Stimulated activated CD8-positive, alpha-beta memory T cell treated with anti-CD3 and anti-CD28 coated beads, Interleukin-15, amount 100 ng/mL, for 48 hours (primary cell): ENCODE measurements around the gene NBL1.
"Not testable (repeated sequence)": the region's sequence is repeated elsewhere in the genome, so short reads cannot be mapped to it uniquely, and the experiment has no call there.

Experiments
- DNase-seq, 2 donors: peaks; one replicate each; pipeline ENCODE4 v3.0.0-alpha.2; 2020; ENCODE audit warnings: low read depth in 2 of 2

NBL1 gene

DNA sequence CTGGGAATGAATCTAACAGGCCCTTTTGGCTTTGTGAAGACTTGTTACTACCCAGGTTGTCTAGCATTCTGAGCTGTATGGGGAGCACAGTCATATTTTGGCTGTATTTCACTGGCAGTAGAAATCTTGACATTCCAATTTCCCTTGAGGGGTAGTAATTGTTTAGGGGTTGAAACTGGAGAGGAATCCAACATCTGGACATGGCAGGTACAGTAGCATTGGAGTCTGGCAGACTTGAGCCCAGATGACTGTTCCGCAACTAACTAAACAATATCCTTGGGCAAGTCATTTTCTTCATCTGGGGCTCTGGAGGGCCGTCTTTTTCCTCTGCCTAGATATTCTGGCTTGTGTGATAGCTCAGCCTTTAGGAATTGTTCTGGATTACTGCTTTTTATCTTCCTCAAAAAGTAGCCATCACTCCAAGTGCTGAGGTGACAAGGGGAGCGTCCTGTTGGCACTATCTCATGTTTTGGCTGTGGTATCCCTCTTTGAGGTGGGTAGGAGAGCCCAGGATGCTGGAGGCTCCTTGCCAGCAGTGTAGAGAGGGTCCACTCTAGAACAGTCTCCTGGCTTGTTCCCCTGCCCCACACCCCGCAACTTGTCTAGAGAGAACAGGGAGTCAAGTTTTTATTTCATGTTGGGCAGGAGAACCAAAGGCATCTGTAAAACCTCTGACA is 22.7 kb upstream of the NBL1 start:
- DNase-seq = no peak

DNA sequence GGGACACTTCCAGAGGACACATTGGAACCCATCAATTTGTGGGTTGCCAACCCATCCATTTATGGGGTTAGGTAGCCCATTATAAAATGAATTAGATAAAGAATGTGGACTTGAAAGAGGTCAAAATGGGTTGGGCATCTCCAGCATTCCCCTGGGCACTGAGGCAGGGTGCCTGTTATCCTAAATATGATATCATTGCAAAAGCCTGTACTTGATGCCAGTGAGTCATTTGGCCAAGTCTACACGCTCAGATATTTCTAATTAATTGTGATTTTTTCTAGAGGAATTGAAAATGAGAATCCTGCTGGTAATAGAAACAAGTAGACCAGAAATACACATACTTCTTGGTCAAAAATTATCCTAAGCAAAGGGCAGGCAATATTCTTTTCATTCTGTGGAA is 21.9 kb upstream of the NBL1 start:
- no peak for DNase-seq

DNA sequence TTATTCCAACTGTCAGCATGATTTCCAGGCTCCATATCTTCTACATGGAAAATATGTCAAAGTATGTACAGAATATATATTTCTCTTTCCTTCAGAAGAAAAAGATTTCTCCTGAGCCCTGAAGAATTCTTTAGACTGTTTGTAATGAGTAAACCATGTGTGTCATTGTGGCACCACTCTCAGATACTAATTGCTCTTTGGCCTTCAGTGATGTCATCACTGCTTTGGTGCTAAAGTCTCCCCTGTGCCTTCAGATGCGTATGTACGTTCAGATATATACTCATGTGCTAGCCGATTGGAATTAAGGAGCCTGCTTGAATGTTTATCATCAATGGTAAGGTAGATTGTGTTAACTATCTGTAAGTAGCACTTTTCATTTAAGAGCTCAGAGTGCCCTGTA is 20.6 kb upstream of the NBL1 start:
- DNase-seq = no peak

DNA sequence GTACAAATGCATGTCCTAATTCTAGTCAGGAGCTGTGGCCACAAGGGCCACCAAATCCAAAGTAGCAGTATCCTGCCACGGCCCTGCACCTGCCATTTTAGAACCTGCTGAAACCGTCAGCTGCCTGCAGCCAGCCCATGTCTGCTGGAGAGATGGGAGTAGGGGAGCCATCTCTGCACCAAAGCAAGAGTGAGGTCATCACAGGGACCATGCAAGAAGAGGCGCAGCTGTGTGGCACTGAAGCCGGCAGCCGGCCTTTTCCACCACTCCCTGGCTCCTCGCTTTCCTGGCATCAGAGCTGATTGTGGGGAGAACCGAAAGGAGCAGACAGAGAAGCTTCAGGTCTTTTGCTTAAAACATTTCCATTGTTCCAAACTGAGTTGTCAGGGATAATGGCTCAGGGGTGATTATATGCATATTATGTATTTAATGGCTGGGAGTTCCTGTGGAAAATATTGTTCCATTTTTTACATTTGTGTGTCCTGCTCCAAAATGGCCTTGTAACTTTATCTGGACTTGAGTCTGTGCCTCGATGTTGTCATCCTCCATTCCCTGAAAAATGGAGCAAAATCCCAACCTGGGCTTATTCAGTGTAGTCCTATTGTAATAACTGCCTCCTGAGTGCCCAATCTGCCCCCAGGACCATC is 18.7 kb upstream of the NBL1 start:
- no peak for DNase-seq

DNA sequence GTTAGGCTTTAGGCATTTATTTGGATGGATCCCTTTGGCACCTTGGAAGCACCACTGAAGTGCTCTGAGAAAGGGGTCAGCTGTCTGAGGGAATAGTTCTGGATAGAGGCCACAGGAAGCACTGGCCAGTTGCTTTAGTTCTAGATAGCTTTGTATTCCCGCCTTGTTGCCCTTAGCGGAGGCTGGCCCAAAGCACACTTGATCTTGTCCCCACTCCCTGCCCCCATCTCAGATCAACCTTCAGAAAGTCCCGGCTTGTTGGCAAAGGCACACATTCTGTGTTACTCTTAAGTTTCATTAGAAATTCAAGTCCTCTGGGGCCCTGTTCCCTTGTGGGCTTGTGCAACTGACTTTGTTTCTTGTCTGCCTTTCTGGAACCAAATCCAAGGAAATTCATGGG is 15.2 kb upstream of the NBL1 start:
- DNase-seq = no peak

DNA sequence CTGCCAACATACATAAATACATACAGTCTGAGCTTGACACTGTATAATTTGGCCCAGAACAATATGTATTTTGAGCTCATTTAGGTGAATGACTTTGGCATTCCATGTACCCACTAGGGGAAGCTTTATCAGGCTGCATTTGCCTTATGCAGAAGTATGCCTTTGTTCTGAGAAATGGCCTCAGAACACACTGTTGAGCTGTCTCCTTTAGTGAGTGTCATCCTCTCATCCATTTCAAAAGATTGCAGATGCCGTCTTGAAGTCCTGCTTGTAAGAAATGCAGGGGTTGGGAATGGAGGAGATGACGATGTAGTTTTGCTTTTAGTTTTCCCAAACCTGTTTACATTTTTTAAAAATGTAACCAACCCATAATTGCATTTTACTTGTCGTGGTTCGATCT is 14.8 kb upstream of the NBL1 start:
- no peak for DNase-seq

DNA sequence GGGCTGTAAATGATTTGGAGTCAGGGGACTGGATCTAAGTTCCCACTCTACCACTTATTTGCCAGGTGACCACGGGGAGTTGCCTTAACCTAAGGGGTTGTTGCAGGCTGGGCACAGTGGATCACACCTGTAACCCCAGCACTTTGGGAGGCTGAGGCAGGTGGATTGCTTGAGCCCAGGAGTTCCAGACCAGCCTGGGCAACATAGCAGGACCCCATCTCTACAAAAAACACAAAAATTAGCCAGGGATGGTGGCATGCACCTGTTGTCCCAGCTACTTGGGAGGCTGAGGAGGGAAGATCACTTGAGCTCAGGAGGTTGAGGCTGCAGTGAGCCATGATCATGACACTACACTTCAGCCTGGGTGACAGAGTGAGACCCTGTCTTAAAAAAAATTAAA is 13.9 kb upstream of the NBL1 start:
- DNase-seq = not testable (repeated sequence)

DNA sequence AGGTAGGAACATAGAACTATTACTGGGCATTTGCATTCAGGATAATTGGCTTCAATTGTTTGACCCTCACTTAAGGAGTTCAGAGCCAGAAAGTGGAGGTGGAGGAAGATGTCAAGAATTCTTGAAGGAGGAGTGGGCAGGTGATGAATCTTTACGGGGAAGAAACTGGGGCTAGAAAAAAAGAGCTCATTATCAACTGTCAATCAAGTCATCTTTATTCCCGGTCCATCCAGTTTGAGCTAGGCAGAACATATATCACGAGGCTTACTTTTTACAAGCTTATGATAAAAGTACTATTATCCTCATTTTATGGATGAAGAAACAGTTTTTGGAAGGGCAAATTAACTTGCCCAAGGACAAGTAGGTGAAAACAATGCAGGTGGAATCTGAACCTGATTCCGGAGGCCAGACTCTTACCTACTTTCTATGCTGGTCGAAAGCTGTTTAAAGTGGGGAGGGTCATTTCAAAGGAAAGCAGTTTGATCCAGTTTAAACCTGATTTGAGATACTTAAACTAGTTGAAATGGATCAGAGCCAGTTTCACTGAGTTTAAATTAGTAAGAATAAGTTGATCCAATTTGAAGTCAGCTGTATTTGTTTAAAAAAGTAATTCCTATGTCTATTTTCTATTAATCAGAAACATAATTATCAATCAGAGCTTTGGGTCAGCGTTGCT is 13.3 kb upstream of the NBL1 start:
- DNase-seq = no peak

DNA sequence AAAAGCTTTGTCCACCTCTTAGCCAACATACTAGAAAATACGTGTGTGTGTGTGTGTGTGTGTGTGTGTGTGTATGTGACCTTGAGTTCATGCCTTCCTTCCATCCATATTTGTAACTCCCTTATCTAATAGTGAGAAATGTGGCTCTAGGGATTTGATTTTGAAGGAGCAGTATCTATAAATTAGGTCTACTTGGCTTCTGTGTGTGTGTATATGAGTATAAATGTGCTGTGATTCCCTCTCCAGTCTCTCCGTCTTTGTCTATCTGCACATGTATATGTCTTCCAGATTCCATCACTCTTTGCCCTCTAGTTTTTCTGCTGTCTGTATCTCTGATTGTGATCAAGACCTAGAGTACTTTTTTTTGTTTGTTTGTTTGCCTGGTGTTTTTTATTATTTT is 11.9 kb upstream of the NBL1 start:
- no peak for DNase-seq

DNA sequence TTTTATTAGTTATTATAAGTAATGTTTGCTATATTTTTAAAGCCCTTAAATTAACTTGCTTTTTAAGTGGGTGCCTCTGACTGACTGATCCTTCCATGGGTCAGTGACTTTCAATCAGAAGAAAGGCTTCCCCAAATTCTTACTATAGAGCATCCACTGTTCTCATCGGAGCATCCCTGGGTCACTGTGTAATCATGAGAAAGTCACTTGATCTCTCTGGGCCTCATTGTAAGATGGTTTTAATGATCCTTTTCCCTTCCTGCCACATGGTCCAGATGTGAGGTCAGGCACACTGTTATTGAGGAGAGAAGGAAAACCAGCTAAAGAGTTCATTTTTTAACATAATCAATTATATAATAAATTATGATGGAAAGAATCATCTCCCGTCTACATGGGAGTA is 11.0 kb upstream of the NBL1 start:
- DNase-seq = no peak

DNA sequence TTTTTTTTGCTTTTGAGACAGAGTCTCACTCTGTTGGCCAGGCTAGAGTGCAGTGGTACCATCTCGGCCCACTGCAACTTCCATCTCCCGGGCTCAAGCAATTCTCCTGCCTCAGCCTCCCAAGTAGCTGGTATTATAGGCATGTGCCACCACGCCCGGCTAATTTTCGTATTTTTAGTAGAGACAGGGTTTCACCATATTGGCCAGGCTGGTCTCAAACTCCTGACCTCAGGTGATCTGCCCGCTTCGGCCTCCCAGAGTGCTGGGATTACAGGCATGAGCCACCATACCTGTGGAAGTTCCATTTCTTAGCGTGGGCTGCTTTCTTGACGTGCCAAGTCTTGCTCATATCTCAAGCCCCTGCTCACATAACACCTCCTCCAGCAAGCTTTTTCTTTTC is 9.0 kb upstream of the NBL1 start:
- not testable (repeated sequence) for DNase-seq

DNA sequence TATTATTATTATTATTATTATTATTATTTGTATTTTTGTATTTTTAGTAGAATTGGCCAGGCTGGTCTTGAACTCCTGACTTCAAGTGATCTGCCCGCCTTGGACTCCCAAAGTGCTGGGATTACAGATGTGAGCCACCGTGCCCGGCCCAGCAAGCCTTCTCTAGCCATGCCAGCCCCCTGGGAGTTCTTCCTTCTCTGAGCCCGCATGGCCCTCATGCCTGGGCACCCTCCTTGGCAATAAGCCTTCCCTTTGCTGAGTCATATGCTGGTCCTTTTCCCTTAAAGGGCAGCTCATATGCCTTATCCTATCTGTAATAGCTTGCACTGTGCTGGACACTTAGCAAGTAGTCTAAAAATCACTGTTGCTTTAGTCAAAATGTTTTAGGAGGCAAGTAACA is 8.5 kb upstream of the NBL1 start:
- DNase-seq = no peak

DNA sequence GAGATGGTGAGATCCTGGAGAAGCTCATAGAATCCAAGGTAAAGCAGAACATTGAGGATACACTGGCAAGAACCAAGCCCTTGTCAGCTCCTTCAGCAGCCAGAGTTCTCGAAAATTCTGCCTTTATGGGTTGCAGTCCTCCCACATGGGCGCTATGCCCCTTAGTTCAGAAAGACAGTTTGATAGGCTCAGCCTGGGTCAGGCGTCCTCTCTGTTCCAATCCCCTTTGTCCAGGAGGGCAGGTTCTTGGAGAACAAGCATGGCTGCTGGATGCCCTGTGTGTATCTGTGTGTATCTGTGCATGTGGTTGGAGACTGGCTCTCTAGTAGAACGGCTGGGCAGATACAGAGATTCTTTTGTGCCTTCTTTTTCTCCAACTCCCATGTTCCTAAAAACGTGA is 8.0 kb upstream of the NBL1 start:
- DNase-seq = no peak

DNA sequence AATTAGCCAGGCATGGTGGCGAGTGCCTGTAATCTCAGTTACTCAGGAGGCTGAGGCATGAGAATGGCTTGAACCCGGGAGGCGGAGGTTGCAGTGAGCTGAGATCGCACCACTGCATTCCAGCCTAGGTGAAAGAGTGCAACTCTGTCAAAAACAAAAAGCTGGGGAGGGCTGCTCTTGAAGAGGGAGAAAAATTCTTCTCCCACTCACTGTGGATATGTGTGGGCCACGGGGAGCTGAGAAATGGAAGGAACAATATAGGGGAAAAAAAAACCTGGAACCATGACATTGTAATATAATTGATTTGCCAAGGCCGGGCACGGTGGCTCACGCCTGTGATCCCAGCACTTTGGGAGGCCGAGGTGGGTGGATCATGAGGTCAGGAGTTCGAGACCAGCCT is 7.4 kb upstream of the NBL1 start:
- not testable (repeated sequence) for DNase-seq

DNA sequence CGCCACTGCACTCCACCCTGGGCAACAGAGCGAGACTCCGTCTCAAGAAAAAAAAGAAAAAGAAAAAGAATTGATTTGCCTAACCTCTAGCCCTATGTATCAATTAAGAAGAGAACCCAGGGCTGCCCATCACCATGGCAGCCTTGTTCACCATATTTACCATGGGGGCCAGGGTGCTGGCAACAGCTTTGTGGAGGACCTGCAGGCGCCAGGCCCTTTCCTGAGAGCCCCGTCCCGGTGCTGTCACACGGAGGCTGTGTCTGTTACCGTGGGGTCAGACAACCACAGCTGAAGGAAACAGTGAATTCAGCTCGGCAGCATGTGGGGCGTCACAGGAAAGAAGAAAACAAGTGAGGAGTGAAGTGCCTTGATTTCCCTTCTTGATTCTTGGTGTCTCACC is 6.5 kb upstream of the NBL1 start:
- DNase-seq = no peak

DNA sequence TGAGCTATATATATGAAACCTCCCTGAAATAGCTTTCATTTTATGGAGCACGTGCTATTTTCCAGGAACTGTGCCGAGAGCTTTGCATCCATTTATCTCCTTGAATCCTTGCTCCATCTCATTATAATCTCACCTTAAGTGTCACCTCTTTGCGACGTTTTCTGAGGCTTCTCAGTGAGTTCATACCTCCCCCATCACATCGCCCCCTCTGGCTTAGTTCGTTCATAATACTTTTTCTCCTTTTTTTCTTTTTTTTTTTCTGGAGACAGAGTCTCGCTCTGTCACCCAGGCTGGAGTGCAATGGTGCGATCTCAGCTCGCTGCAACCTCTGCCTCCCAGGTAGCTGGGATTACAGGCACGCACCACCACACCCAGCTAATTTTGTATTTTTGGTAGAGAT is 4.9 kb upstream of the NBL1 start:
- DNase-seq = not testable (repeated sequence)

DNA sequence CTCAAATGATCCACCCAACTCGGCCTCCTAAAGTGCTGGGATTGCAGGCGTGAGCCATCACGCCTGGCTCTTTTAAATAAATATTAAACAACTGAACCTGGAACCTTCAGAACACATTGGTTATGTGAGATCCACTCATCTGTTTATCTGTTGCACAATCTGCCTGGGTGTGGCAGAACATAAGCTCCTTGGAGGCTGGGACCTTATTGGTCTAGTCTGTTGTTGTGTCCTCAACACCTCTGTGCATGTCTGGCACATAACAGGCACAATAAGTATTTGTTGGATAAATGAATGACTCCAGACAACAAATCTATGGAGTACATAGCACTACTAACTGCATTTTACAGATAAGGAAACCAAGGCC is 4.1 kb upstream of the NBL1 start:
- no peak for DNase-seq

DNA sequence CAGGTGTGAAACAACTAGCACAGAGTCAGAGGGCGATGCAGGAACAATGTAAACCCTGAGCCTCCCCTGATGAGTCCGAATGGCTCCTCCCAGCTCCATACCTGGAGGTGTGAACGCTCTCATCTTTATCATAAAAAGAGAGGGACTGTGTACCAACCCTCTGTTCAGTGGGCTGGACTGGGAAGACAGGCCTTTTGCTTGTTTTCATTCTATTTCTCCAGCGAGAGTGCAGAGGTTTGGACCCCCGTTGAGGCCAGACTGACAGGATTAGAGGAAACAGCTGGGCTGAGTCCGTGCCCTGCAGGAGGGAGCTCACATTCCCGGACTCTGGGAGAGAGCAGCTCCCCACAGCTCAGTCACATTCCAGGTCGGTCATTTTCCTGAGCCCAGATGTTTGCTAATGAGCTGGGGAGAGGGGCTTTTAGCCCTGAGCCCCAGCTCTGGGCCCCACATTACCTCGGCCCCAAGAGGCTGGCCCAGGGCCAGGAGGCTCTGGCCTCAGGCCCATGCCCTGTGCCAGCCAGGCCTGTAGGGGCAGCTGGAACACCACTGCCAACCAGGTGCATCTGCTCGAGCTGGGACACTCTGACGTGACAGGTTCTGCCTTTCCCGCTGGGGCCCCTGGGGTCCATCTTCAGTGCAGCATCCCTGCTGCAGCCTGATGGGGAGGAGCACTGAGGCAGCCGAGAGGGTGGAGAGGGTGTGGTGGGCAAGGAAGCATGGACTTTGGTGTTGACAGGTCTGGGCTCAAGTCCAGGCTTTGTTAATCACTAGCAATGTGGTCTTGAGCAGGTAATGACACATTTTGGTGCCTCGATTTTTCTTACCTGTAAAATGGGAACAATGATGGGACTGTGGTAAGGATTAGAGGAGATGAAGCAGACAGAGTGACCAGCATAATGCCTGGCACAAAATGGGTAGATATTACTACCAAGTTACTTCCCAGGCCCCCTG is 3.5 kb upstream of the NBL1 start:
- no peak for DNase-seq

DNA sequence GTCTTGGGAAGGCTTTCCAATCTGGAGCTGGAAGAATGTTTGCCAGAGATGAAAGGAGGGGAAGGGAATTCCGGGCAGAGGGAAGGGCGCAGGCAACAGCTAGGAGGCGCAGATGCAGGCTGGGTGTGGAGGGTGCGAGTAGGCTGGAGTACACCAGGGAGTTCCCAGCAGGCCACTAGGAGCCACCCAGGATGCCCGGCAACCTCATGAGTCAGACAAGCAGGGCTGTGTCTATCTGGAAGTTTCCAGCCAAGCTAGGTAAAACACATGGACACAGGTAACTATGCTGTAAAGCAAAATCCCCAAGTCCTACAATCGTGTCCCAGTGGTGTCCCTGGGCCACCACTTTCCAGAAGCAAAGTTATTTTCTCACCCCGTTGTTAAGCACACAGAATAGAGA is 990 bp upstream of the NBL1 start:
- DNase-seq = no peak

DNA sequence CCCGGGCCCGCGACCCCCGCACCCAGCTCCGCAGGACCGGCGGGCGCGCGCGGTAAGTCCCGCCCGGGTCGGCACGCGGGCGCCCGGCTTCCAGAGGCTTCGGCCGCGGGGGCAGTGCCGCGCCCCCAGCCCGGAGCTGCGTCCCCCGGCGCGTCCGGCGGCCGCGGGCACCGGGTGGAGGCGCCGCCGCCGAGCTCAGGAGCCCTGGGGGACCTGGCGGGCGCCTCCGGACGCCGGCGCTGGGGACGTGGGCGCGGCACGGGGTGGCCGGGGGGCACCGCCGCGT is 227 bp downstream of the NBL1 start:
- DNase-seq = no peak

DNA sequence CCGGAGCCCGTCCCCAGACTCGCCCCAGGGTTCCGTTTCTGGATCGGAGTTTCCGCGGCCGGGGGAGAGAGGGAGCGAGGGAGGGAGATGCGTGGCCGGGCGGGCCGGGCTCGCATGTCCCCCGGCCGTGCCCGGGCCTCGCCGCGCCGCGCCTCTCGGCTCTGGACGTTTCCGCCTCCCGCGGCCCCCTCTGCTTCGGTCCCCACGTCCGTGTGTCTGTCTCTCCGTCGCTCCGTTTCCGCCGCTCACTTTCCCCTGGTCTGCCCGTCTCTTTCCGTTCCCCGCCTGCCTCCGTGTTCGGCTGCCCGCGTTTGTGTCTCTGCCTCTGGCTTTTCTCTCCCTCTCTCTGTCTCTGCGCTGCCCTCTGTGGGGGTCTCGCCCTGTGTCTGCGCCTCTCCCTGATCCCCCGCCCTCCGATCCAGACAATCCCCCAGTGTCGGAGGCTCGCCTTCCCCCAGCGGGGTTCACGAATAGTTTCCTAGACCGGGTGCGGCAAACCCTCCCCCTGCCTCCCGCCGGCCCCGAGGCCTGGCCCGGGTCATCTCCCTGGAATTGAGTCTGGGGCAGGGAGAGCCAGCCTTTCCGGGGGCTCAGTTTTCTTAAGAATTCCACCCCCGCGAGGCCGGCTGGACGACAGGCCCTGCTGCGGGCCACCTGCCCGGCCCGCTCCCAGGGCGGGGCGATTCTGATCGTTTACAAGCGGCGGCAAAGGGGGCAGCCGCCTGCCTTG is 735 bp downstream of the NBL1 start:
- peak in 1 of 2 donors; percentile 46 for DNase-seq
